SK-N-SH (cell line): ENCODE measurements around the gene SETBP1. TPM values are rescaled to one million over a fixed set of nuclear protein-coding genes. Genes with fewer than 3 reads are reported as not detected.

Experiments
- CTCF ChIA-PET: fragments of 300-600, 350-600 bp; formaldehyde crosslinking; extraction: SDS; loops from one replicate; lab custom pipeline; 2021; lab: Yijun Ruan, JAX
- POLR2A ChIA-PET: fragments of 350-600 bp; sonication (Branson Sonifier 250); formaldehyde crosslinking; extraction: SDS; loops from one replicate; lab custom pipeline; 2020; ENCODE audit warnings: antibody characterized with exemption, inconsistent platforms; lab: Yijun Ruan, JAX
- DNase-seq: peaks from one replicate; pipeline ENCODE4 v3.0.0; 2012
- H2AFZ ChIP-seq: fragments of 200-600 bp; sonication (generic); 2 replicates; pipeline ENCODE4 v1.8.1; 2016; ENCODE audit warnings: antibody characterized with exemption, mild to moderate bottlenecking, low read depth
- H3F3A ChIP-seq: fragments of 200-600 bp; sonication (generic); replicated peaks from 2 replicates; pipeline ENCODE3; 2016; ENCODE audit warnings: antibody characterized with exemption, mild to moderate bottlenecking; ENCODE audit not compliant: insufficient read depth
- H3K27ac ChIP-seq, 2 experiments: fragments of 200-500 bp in 1 of 2; fragments of 200-600 bp in 1 of 2; sonication (Bioruptor generic) in 1 of 2; sonication (generic), shearing (Covaris generic) in 1 of 2; 2 replicates each; pipeline versions ENCODE4 v1.5.1 to v1.6.1; 2014 to 2016; ENCODE audit warnings: low read depth in 2 of 2, inconsistent platforms in 1 of 2, low read length in 1 of 2, mild to moderate bottlenecking in 1 of 2, mixed read lengths in 1 of 2
- H3K27me3 ChIP-seq: fragments of 200-600 bp; sonication (generic), shearing (Covaris generic); 2 replicates; pipeline ENCODE4 v1.6.1; 2016; ENCODE audit warnings: mixed run types; ENCODE audit not compliant: insufficient read depth
- H3K36me3 ChIP-seq, 2 experiments: fragments of 200-500 bp in 1 of 2; fragments of 200-600 bp in 1 of 2; sonication (Bioruptor generic) in 1 of 2; sonication (generic) in 1 of 2; replicated peaks in 1 of 2; 2 replicates each; pipeline versions ENCODE3 to v1.5.1; 2014 to 2016; ENCODE audit warnings: low read length in 1 of 2, mild to moderate bottlenecking in 1 of 2; ENCODE audit not compliant: insufficient read depth in 2 of 2, control insufficient read depth in 1 of 2
- H3K4me1 ChIP-seq, 2 experiments: fragments of 200-500 bp in 1 of 2; fragments of 200-600 bp in 1 of 2; sonication (Bioruptor generic) in 1 of 2; sonication (generic), shearing (Covaris generic) in 1 of 2; 2 replicates each; pipeline versions ENCODE4 v1.5.1 to v1.6.1; 2014 to 2016; ENCODE audit warnings: low read depth in 1 of 2, low read length in 1 of 2, mixed run types in 1 of 2; ENCODE audit not compliant: insufficient read depth in 2 of 2, control insufficient read depth in 1 of 2
- H3K4me2 ChIP-seq: fragments of 200-600 bp; sonication (generic), shearing (Covaris generic); 2 replicates; pipeline ENCODE4 v1.6.1; 2017; ENCODE audit warnings: mixed run types
- H3K4me3 ChIP-seq, 2 experiments: fragments of 200-500 bp in 1 of 2; fragments of 200-600 bp in 1 of 2; sonication (Bioruptor generic) in 1 of 2; sonication (generic), shearing (Covaris generic) in 1 of 2; 2 replicates each; pipeline versions ENCODE4 v1.5.1 to v1.8.1; 2014 to 2016; ENCODE audit warnings: low read depth in 2 of 2, inconsistent platforms in 1 of 2, low read length in 1 of 2, mild to moderate bottlenecking in 1 of 2, mixed read lengths in 1 of 2, moderate library complexity in 1 of 2
- H3K79me2 ChIP-seq: fragments of 200-600 bp; sonication (generic); 2 replicates; pipeline ENCODE4 v1.8.1; 2017; ENCODE audit warnings: mild to moderate bottlenecking; ENCODE audit not compliant: insufficient read depth
- H3K9ac ChIP-seq: fragments of 200-600 bp; sonication (generic); 2 replicates; pipeline ENCODE4 v1.6.1; 2017; ENCODE audit warnings: mixed run types
- H3K9me2 ChIP-seq: fragments of 200-600 bp; sonication (generic); 2 replicates; pipeline ENCODE4 v1.6.1; 2017; ENCODE audit warnings: mixed run types
- H3K9me3 ChIP-seq: fragments of 200-600 bp; sonication (generic); 2 replicates; pipeline ENCODE4 v1.6.1; 2017; ENCODE audit warnings: mixed run types, mild to moderate bottlenecking, moderate library complexity
- H4K20me1 ChIP-seq: fragments of 200-600 bp; sonication (generic); 2 replicates; pipeline ENCODE4 v1.6.1; 2017; ENCODE audit warnings: mild to moderate bottlenecking, mixed run types; ENCODE audit not compliant: insufficient read depth
- CHD2 ChIP-seq: fragments of 150-350 bp; IDR thresholded peaks from 2 replicates; pipeline ENCODE4 v1.6.1; 2018; ENCODE audit warnings: low read length; ENCODE audit not compliant: partially characterized antibody
- CTCF ChIP-seq: fragments of 200-600 bp; sonication (generic); IDR thresholded peaks from 2 replicates; pipeline ENCODE4 v1.6.1; 2017; ENCODE audit warnings: antibody characterized with exemption, mild to moderate bottlenecking, moderate library complexity
- ELF1 ChIP-seq: IDR thresholded peaks from 2 replicates; pipeline ENCODE4 v1.4.0; 2012
- EZH2phosphoT487 ChIP-seq: fragments of 200-600 bp; sonication (generic); IDR thresholded peaks from 2 replicates; pipeline ENCODE4 v1.6.1; 2017; ENCODE audit warnings: low read depth, mixed run types, mild to moderate bottlenecking, antibody characterized with exemption, moderate library complexity, borderline replicate concordance
- FOXJ3 ChIP-seq: sonication (generic); formaldehyde crosslinking; IDR thresholded peaks from 2 replicates; pipeline ENCODE4 v1.5.1; 2020; ENCODE audit warnings: mild to moderate bottlenecking, missing genetic modification reagents
- FOXM1 ChIP-seq: IDR thresholded peaks from 2 replicates; pipeline ENCODE4 v1.4.0; 2012; ENCODE audit warnings: low read depth, mild to moderate bottlenecking
- GABPA ChIP-seq: IDR thresholded peaks from 2 replicates; pipeline ENCODE4 v1.4.0; 2012; ENCODE audit warnings: low read depth, mild to moderate bottlenecking
- IRF3 ChIP-seq: fragments of 150-350 bp; IDR thresholded peaks from 2 replicates; pipeline ENCODE4 v1.6.1; 2016; ENCODE audit warnings: mild to moderate bottlenecking, low read depth, low read length
- JUND ChIP-seq: IDR thresholded peaks from 2 replicates; pipeline ENCODE4 v1.4.0; 2012
- MAX ChIP-seq: IDR thresholded peaks from 2 replicates; pipeline ENCODE4 v1.4.0; 2012; ENCODE audit warnings: low read depth
- NFIC ChIP-seq: IDR thresholded peaks from 2 replicates; pipeline ENCODE4 v1.4.0; 2012; ENCODE audit warnings: borderline replicate concordance
- PBX3 ChIP-seq: IDR thresholded peaks from 2 replicates; pipeline ENCODE4; 2012
- POLR2AphosphoS5 ChIP-seq: IDR thresholded peaks from 2 replicates; pipeline ENCODE4 v1.6.1; 2012; ENCODE audit warnings: low read depth, low read length
- RAD21 ChIP-seq: IDR thresholded peaks from 2 replicates; pipeline ENCODE4 v1.6.1; 2012; ENCODE audit warnings: mild to moderate bottlenecking, low read length
- RXRA ChIP-seq: IDR thresholded peaks from 2 replicates; pipeline ENCODE4 v1.4.0; 2012; ENCODE audit warnings: low read depth, mild to moderate bottlenecking, borderline replicate concordance
- SIN3A ChIP-seq: IDR thresholded peaks from 2 replicates; pipeline ENCODE4 v1.6.1; 2012; ENCODE audit warnings: low read depth, mild to moderate bottlenecking, low read length, moderate library complexity, borderline replicate concordance
- SMC3 ChIP-seq: IDR thresholded peaks from 2 replicates; pipeline ENCODE4 v1.6.1; 2012; ENCODE audit warnings: low read depth, low read length, improper control_type of control experiment
- YY1 ChIP-seq: IDR thresholded peaks from 2 replicates; pipeline ENCODE4 v1.4.0; 2012; ENCODE audit warnings: low read depth, mild to moderate bottlenecking
- WGBS: methylation state at CpG from one replicate; pipeline ENCODE4 v1.1.6; 2017; ENCODE audit warnings: low lambda C conversion rate; 5-methylcytosine and 5-hydroxymethylcytosine counted together
- polyA plus RNA-seq, 3 experiments: library from polyadenylated mRNA; depleted of rRNA; stranded (reverse); fragments of >200 nt; gene quantifications; 2 replicates each; pipeline ENCODE4 v1.2.3, GENCODE V29; 2012

SETBP1 gene
- polyA plus RNA-seq, 1 of the 3 experiments (the other 2 are of a cell fraction): 3.0 TPM

GRCh38 chr18:45066210-45066609, 385.5 kb downstream of the SETBP1 start:
- Histone ChIP-seq H3K36me3 (peaks cover 0 to 6% of the 10 kb centered on the region in 2 experiments), H3K4me3 (no peak overlapping the region)
- no peak for TF ChIP-seq FOXM1
- no peak for TF ChIP-seq RAD21
- TF ChIP-seq POLR2AphosphoS5: no peak
- no peak for TF ChIP-seq ELF1
- no peak for TF ChIP-seq FOXJ3
- no peak for TF ChIP-seq MAX
- no peak for TF ChIP-seq JUND
- no peak for TF ChIP-seq PBX3
- TF ChIP-seq SMC3: no peak
- TF ChIP-seq EZH2phosphoT487: no peak
- no peak for TF ChIP-seq RXRA
- no peak for TF ChIP-seq GABPA
- TF ChIP-seq SIN3A: no peak
- no peak for TF ChIP-seq YY1
- no peak for TF ChIP-seq CHD2
- no peak for TF ChIP-seq IRF3
- TF ChIP-seq NFIC: no peak
- TF ChIP-seq CTCF: no peak
- TF ChIP-seq, all 33 proteins: peak for 0
- CTCF ChIA-PET: interaction anchor here (0.6 to 1.0 kb wide), 2 partner anchors 9 to 39 kb away, joined by 3 read pairs; no protein-coding TSS in a partner anchor
- Histone ChIP-seq H3K9ac (no peak overlapping the region), H3F3A (no peaks in the 10 kb centered on the region), H3K4me2 (no peak overlapping the region), H2AFZ (no peak overlapping the region), H3K9me2 (no peaks in the 10 kb centered on the region), H3K27me3 (no peaks in the 10 kb centered on the region), H3K4me1 (no peaks in the 10 kb centered on the region), H3K79me2 (no peaks in the 10 kb centered on the region), H3K9me3 (no peaks in the 10 kb centered on the region), H3K27ac (no peak overlapping the region), H4K20me1 (no peaks in the 10 kb centered on the region)
- DNase-seq: no peak
- POLR2A ChIA-PET: no interaction called here
- WGBS: 83% methylated on average over 4 of the region's 4 CpGs
